ENCODE data around the gene GABRE.
"Not testable (repeated sequence)": the region's sequence is repeated elsewhere in the genome, so short reads cannot be mapped to it uniquely, and the experiment has no call there.

The GABRE gene

GRCh38 chrX:151962034-151962433, 12.4 kb downstream of the GABRE start:
- DNase-seq, result no peak

GRCh38 chrX:151958101-151958500, 16.4 kb downstream of the GABRE start:
- DNase-seq, result no peak

- DNase-seq, result no peak
Measured at GRCh38 chrX:151954730-151955129, 19.7 kb downstream of the GABRE start.

DNA sequence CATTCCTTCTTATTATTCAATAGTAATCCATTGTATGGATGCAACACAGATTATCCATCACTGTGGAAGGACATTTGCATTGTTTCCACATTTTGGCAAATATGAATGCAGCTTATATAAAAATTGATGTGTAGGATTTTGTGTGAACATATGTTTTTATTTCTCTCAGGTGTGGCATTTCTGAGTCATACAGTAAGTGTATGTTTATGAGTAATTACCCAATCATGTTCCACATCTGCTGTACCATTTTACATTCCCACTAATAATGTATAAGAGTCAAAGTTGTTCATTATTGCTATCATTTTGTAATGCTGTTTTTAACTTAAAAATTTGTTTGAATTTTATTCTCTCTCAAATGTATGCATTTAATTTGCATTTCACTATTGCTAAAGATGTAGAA, 36.3 kb downstream of the GABRE start:
- no peak for DNase-seq

DNA sequence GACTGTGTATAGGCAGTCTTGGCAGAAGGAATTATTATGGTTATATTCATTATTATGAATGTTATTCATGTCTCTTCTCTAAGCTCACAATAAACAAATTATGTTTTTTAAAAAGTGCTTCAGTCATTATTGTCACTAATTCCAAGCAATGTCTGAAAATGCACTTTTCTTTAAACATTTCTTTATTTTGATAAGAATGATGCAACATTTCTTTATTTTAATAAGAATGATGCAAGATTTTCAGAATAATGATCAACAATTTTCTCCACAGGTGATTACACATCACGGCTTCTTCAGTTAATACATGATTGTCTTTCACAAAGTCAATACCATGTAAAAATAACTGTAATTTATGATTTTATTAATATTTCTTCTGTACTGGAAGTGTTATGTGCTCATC, 39.1 kb downstream of the GABRE start:
- DNase-seq, result no peak

GRCh38 chrX:151929126-151929525, 45.4 kb downstream of the GABRE start:
- DNase-seq, result no peak

- DNase-seq, result no peak
Measured at GRCh38 chrX:151923648-151924047, 50.8 kb downstream of the GABRE start.

- no peak for DNase-seq
Measured at GRCh38 chrX:151922692-151923091, 51.8 kb downstream of the GABRE start.

DNA sequence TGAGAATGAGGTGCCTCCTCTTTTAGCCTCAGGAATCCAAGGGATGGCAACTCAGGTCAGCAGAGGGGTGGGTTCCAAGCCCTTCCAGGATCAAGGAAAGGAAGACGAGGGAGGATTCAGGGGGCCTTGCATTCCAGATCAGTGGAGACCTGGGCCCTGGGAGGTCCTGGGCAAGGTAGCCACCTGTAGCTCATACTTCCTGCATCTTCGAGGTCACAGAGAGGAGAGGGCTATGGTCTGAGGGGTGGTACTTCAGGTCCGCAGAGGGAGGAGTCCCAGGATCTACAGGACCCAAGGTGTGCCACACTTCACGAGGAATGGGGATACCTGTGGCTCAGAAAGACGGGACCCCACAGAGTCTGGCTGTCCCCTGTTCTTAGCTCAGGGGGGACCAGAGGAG, 52.6 kb downstream of the GABRE start:
- DNase-seq, result no peak

GRCh38 chrX:151921292-151921691, 53.2 kb downstream of the GABRE start:
- DNase-seq, result no peak

- no peak for DNase-seq
Measured at GRCh38 chrX:151920530-151920929, 53.9 kb downstream of the GABRE start.

DNA sequence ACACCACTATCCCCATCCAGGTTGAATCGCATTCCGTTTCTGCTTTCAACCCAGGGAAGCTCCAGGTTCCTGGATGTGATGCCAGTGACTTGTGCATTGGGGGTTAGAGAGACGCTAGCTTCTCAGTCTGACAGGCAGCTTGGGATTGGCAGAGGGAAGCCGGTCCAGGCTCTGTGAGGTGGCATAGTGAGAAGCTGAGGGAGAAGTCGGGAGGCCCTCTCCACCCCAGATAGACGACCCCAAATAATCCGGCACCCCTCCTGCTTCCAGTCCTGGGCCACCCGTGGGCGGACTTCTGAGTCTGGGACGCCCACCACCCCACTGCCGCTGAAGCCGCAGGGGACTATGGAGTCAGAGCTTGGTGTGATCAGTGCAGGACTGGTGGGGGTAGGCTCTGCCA, 54.4 kb downstream of the GABRE start:
- no peak for DNase-seq

DNA sequence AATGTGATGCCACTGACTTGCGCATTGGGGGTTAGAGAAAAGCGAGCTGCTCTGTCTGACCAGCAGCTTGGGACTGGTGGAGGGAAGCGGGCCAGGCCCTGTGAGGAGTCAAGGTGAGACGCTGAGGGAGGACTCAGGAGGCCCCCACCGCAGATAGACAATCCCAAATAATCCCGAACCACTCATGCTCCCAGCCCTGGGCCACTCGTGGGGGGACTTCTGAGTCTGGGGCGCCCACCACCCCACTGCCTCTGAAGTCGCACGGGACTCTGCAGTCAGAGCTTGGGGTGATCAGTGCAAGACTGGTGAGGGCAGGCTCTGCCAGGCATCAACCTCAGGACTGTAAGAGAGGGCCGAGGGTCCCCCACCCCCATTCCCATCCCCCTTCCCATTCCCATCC, 54.9 kb downstream of the GABRE start:
- no peak for DNase-seq

GRCh38 chrX:151918736-151919135, 55.7 kb downstream of the GABRE start:
- DNase-seq, result not testable (repeated sequence)

DNA sequence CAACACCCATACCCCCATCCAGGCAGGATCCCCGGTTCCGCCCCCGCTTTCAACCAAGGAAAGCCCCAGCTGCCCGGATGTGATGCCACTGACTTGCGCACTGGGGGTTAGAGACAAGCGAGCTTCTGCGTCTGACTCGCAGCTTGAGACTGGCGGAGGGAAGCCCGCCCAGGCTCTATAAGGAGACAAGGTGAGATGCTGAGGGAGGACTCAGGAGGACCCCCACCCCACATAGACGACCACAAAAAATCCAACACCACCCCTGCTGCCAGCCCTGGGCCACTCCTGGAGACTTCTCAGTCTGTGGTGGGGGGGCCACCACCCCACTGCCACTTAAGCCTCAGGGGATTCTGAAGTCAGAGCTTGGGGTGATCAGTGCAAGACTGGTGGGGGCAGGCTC, 61.7 kb downstream of the GABRE start, which contains the start of gene MAGEA4:
Gene MAGEA4, plus strand, starts transcription at position 110 of the 400 bp plus-strand sequence. CDS start 10,776 bp downstream, outside the sequence.
- no peak for DNase-seq

DNA sequence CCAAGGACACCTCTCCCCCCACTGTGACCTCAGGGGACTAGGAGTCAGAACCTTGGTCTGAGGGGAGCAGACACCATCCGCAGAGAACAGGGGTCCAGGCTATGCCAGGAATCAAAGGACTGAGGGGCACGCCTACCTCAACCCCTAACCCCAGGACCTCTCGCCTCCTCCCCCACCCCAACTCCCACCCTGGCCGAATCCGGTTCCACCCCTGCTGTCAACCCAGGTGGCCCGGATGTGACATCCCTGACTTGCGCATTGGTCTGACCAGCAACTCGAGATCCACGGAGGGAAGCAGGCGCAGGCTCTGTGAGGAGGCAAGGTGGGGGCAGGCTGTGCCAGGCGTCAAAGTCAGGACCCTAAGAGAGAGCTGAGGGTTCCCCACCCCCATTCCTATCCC, 62.3 kb downstream of the GABRE start:
- DNase-seq, result no peak

- no peak for DNase-seq
Measured at GRCh38 chrX:151904989-151905388, 69.5 kb downstream of the GABRE start.
